ENCODE results near the gene DTWD1. TPM values are rescaled to one million over a fixed set of nuclear protein-coding genes. Genes with fewer than 3 reads are reported as not detected.

Gene DTWD1
- polyA plus RNA-seq, 1 donor (not counting 4 experiments of a cell fraction or from before 2014, with no cell fraction given), result 25.2 TPM

GRCh38 chr15:49622561-49622960 is 1.7 kb downstream of the DTWD1 start:
- peaks cover 31% of the 10 kb centered on the region for H3K79me2 ChIP-seq (ENCODE audit: control insufficient read depth, insufficient read depth, low read length)

DNA sequence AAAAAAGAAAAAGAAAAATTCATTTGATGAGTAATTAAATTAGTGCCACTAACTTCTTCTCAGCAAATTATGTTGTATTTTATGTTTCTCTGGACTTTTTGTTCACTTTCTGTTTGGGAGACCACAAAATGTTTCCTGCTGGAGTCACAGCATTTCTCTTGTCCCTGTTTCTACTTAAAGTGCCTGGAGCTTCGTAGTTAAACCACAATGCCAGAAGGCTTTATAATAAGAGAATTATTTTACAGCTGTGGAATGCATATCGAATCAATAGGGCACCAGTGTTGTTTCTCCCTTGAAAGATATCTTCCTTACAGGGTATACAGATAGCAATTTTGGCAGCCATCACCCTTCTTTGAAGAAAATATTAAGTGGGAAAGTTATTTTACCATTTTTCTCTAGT is 3.2 kb downstream of the DTWD1 start:
- no peaks in the 10 kb centered on the region for H4K20me1 ChIP-seq (ENCODE audit: control insufficient read depth, extremely low read depth, insufficient read depth, low read length)
- H3K27me3 ChIP-seq (ENCODE audit: control insufficient read depth, extremely low read depth, insufficient read depth, low read length), result no peaks in the 10 kb centered on the region
- no peak for DNase-seq (ENCODE audit: low read depth, low spot score)
- TF ChIP-seq CTCF (optimal IDR thresholded peaks at IDR 0.05 in 1 of 3, IDR thresholded peaks at IDR 0.05 in 1 of 3, conservative IDR thresholded peaks at IDR 0.05 in 1 of 3; ENCODE audit: extremely low read depth in 1 of 3, insufficient read depth in 2 of 3, low read length in 3 of 3) (no peak), EZH2 (IDR thresholded peaks at IDR 0.05; ENCODE audit: low read length) (no peak)
- peaks cover 4% of the 10 kb centered on the region for H3K9me3 ChIP-seq (ENCODE audit: control insufficient read depth, low read depth, low read length)
- H3K27ac ChIP-seq (ENCODE audit: control insufficient read depth, insufficient read depth, low read length), result no peak overlapping the region
- FAIRE-seq, result no peak
- no peak overlapping the region for H2AFZ ChIP-seq (ENCODE audit: control insufficient read depth, low read length)
- H3K4me1 ChIP-seq (ENCODE audit: control insufficient read depth, extremely low read depth, insufficient read depth, low read length), result peaks cover 26% of the 10 kb centered on the region
- H3K9me1 ChIP-seq (ENCODE audit: control insufficient read depth, extremely low read depth, insufficient read depth, low read length), result no peaks in the 10 kb centered on the region
- dilution Hi-C loops (cut with MboI; ENCODE audit: extremely low pct_ligation_motif_present, low sequenced_read_pairs), result no loop called here
- H3K9ac ChIP-seq (ENCODE audit: control insufficient read depth, extremely low read depth, insufficient read depth, low read length), result no peak overlapping the region
- peaks cover 4 to 8% of the 10 kb centered on the region in 2 experiments for H3K36me3 ChIP-seq (ENCODE audit: control insufficient read depth in 2 of 2, extremely low read depth in 1 of 2, insufficient read depth in 2 of 2, low read length in 2 of 2)
- no peak overlapping the region for H3K4me2 ChIP-seq (ENCODE audit: control insufficient read depth, extremely low read depth, insufficient read depth, low read depth, low read length)
- peaks cover 37% of the 10 kb centered on the region for H3K79me2 ChIP-seq (ENCODE audit: control insufficient read depth, insufficient read depth, low read length)
- H3K4me3 ChIP-seq (ENCODE audit: control insufficient read depth in 2 of 3, extremely low read depth in 1 of 3, insufficient read depth in 2 of 3, low read depth in 1 of 3, low read length in 3 of 3), result no peak overlapping the region

More at GRCh38 chr15:49622561-49622960, 1.7 kb downstream of the DTWD1 start:
- H3K9ac ChIP-seq (ENCODE audit: control insufficient read depth, extremely low read depth, insufficient read depth, low read length), result no peak overlapping the region
- peaks cover 4 to 8% of the 10 kb centered on the region in 2 experiments for H3K36me3 ChIP-seq (ENCODE audit: control insufficient read depth in 2 of 2, extremely low read depth in 1 of 2, insufficient read depth in 2 of 2, low read length in 2 of 2)
- TF ChIP-seq CTCF (optimal IDR thresholded peaks at IDR 0.05 in 1 of 3, IDR thresholded peaks at IDR 0.05 in 1 of 3, conservative IDR thresholded peaks at IDR 0.05 in 1 of 3; ENCODE audit: extremely low read depth in 1 of 3, insufficient read depth in 2 of 3, low read length in 3 of 3) (no peak), EZH2 (IDR thresholded peaks at IDR 0.05; ENCODE audit: low read length) (no peak)
- H2AFZ ChIP-seq (ENCODE audit: control insufficient read depth, low read length), result no peak overlapping the region
- H4K20me1 ChIP-seq (ENCODE audit: control insufficient read depth, extremely low read depth, insufficient read depth, low read length), result no peaks in the 10 kb centered on the region
- H3K9me1 ChIP-seq (ENCODE audit: control insufficient read depth, extremely low read depth, insufficient read depth, low read length), result no peaks in the 10 kb centered on the region
- H3K27ac ChIP-seq (ENCODE audit: control insufficient read depth, insufficient read depth, low read length), result no peak overlapping the region
- peaks cover 21% of the 10 kb centered on the region for H3K4me1 ChIP-seq (ENCODE audit: control insufficient read depth, extremely low read depth, insufficient read depth, low read length)
- peak overlapping the region in 1 of 3 experiments; percentile 94 for H3K4me3 ChIP-seq (ENCODE audit: control insufficient read depth in 2 of 3, extremely low read depth in 1 of 3, insufficient read depth in 2 of 3, low read depth in 1 of 3, low read length in 3 of 3)
- H3K27me3 ChIP-seq (ENCODE audit: control insufficient read depth, extremely low read depth, insufficient read depth, low read length), result no peaks in the 10 kb centered on the region
- no peak for FAIRE-seq
- peak overlapping the region; percentile 11 for H3K4me2 ChIP-seq (ENCODE audit: control insufficient read depth, extremely low read depth, insufficient read depth, low read depth, low read length)
- DNase-seq (ENCODE audit: low read depth, low spot score), result no peak
- dilution Hi-C loops (cut with MboI; ENCODE audit: extremely low pct_ligation_motif_present, low sequenced_read_pairs), result no loop called here
- peaks cover 4% of the 10 kb centered on the region for H3K9me3 ChIP-seq (ENCODE audit: control insufficient read depth, low read depth, low read length)
